Peyer's patch (tissue), 4 donors: ENCODE results near the gene EIF2S2.

Experiments
- CTCF ChIP-seq, 6 experiments: fragments of 450-650 bp in 4 of 6; fragments of 200-600 bp in 2 of 6; sonication (generic) in 1 of 6; IDR thresholded peaks; one replicate each; pipeline ENCODE4 v1.5.1; 2017 to 2019; ENCODE audit warnings: antibody characterized with exemption in 6 of 6, mild to moderate bottlenecking in 3 of 6, moderate library complexity in 1 of 6
- POLR2A ChIP-seq, 2 donors: fragments of 450-650 bp; IDR thresholded peaks; one replicate each; pipeline ENCODE4 v1.5.1; 2017; ENCODE audit warnings: antibody characterized with exemption in 2 of 2, mild to moderate bottlenecking in 2 of 2, moderate library complexity in 2 of 2

GRCh38 chr20:34099675-34100074 lies 12.4 kb downstream of the EIF2S2 start:
- no peak for TF ChIP-seq CTCF (IDR thresholded peaks at IDR 0.05)
- TF ChIP-seq POLR2A (IDR thresholded peaks at IDR 0.05), result no peak
